NCI-H187 (cell line): ENCODE results near the gene CDH6.

Source experiments
- DNase-seq, 2 experiments: peaks; one replicate each; lab custom pipeline; 2025; lab: John Stamatoyannopoulos, UW

Gene CDH6

DNA sequence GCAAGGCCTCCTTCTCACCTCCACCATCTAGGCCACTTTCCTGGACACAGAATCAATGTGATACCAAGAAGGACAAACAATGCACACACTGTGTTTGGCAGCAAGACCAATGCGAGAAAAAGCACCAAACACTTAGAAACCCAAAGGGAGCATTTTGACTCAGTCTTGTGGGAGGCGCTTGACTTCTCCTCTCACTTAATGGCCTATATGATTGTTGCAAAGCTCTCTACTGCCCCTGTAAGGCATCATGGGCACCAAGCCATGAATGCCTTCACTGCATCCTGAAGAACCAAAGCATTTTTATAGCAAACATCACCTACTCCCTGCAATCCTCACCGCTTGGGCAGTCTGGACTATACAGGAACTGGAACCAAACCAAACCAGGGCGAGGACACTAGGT is 57.5 kb downstream of the CDH6 start:
- no peak for DNase-seq

DNA sequence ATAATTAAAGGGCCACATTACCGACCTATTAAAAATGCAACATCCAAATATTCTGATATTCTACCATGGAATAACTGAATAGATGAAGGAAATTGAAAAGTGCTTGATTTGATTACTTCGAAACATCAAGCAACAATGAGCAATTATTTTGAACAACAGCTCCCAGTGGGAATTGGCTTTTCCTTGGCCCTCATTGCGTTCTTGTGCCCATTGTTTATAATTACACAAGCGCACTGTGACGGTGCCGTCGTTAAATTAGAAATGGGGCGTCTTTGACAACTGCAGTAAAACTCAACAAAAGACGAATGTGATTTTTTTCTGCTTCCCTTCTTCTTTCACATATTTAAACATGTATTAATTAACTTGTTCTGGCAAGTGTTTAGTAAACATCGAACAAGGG is 61.6 kb downstream of the CDH6 start:
- no peak for DNase-seq

DNA sequence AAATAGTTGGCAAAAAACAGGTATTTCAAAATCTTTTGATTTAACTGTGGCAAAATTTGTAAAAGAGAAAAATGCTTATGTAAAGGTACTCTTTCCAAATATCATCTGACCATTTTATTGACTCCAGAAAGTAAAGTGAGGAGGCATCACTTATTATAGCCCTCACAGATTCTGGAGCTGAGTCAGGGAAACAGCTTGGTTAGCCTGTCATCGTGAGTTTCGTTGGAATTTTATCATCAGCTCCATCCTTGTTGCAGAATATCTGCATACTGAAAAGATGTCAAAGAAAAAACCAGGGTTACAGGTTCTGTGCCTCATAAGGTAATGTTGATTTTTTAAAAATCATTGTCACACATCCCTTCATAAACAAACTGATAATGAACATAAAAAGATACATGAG is 74.8 kb downstream of the CDH6 start:
- no peak for DNase-seq

- DNase-seq: no peak
Observed at GRCh38 chr5:31268686-31269085, 75.2 kb downstream of the CDH6 start.

- no peak for DNase-seq
Observed at GRCh38 chr5:31269259-31269658, 75.8 kb downstream of the CDH6 start.

- no peak for DNase-seq
Observed at GRCh38 chr5:31270396-31270795, 76.9 kb downstream of the CDH6 start.

DNA sequence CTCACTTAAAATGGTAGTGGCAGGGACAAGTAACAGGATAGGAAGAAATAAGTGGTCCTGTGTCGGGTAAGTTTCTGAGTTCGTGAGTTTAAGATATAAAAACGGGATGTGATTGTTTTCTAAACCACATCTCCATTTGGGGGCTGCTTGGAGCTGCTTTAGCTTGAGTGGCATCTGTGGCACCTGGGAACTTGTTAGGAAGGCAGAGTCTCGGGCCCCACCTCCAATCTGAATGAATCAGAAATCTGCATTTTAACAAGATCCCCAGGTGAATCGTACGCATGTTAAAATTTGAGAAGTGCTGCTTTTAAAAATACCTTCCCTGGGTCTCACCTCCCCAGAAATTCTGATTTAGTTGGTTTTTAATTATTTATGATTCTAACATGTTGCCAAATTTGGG is 78.1 kb downstream of the CDH6 start:
- no peak for DNase-seq

DNA sequence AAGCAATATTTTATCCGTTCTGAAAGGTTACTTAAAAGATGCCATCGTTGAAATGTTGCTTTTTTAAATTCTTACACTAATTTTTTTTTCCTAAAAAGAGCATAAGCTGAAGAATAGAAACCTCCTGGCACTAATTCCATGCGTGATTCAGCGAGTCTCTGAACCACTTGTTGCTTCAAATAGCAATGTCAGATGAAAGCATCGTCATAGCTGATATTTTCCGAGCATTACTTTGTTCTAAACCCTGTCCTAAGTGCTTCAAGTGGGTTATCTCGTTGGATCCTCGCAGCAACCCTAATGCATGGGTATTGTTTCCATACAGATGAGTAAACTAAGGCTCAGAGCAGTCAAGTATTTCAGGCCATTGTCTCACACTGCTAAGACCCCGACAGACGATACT is 79.7 kb downstream of the CDH6 start:
- no peak for DNase-seq

DNA sequence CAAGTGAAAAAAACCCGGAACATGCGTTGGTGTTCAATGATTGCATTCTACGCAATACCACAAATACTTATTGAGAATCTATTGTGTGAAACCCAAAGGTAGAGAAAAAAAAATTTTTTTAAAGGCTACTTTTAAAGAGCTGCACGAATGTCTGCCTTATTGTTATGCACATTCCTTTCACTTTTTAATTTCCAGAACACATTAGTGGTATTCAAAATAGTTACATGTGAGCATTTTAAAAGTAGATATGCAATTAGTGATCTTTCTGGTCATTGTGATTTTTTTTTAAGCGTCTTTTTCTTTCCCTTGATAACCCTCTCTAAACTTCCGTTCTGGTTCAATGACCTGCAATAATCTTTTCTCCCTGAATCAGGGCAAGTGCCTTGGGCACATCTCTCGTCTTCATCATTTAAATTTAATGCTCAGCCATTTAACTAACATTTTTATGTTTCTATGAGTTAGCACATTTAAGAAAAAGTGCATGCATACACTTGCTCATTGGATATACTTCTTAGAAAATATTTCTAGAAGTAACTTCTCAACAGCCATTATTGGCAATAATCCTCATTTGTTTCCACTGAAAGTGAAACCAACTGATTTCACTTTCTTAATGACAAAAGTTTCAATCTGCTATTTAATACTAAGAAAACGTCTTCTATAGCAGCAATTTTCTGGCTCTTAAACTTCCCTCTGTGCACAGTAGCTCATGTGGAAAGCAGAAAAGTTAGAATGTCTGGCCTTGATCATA is 80.3 kb downstream of the CDH6 start:
- no peak for DNase-seq

- no peak for DNase-seq
Observed at GRCh38 chr5:31280210-31280609, 86.7 kb downstream of the CDH6 start.

GRCh38 chr5:31283326-31283725 is 89.8 kb downstream of the CDH6 start:
- DNase-seq: no peak

- DNase-seq: no peak
Observed at GRCh38 chr5:31285025-31285424, 91.5 kb downstream of the CDH6 start.

GRCh38 chr5:31287985-31288384 is 94.5 kb downstream of the CDH6 start:
- DNase-seq: no peak

- DNase-seq: no peak
Observed at GRCh38 chr5:31289429-31289828, 95.9 kb downstream of the CDH6 start.

- DNase-seq: no peak
Observed at GRCh38 chr5:31291323-31291854, 97.9 kb downstream of the CDH6 start.

- DNase-seq: no peak
Observed at GRCh38 chr5:31300501-31300900, 107.0 kb downstream of the CDH6 start.

DNA sequence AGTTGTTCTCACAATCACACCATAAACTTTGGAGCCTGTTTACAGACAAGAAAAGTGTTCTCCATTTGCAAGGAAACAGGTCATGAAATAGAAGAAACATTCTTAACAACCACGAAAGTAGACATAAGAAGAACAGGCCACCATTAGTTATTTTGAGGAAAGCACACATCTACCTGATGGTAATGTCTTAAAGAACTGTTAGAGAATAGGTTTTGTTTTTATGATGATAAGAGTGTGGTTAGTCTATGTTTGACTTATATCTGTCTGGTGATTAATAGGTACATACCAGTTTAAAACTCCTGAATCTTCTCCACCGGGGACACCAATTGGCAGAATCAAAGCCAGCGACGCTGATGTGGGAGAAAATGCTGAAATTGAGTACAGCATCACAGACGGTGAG is 108.3 kb downstream of the CDH6 start:
- DNase-seq: no peak

DNA sequence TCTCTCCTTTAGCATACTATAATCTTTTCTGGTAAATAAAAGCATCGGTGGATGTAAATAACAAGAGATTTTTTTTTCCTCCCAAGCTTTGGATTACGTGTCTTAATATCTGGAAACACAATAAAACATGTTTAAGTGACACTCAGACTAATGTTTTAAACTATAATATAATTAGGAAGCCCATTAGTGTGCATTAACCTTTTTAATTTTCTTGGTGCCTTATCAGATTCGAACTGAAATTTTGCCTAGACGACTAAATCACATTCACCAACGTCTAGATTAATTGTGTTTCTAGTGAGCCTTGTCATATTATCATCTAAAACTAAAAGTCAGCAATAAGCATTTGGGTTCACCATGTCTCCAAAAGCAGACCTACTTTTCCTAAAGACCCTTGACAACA is 110.2 kb downstream of the CDH6 start:
- no peak for DNase-seq

- no peak for DNase-seq
Observed at GRCh38 chr5:31317665-31318064, 124.2 kb downstream of the CDH6 start.

GRCh38 chr5:31319335-31319734 is 125.8 kb downstream of the CDH6 start:
- no peak for DNase-seq

DNA sequence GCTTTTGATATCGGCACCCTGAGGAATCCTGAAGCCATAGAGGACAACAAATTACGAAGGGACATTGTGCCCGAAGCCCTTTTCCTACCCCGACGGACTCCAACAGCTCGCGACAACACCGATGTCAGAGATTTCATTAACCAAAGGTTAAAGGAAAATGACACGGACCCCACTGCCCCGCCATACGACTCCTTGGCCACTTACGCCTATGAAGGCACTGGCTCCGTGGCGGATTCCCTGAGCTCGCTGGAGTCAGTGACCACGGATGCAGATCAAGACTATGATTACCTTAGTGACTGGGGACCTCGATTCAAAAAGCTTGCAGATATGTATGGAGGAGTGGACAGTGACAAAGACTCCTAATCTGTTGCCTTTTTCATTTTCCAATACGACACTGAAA is 129.5 kb downstream of the CDH6 start:
- DNase-seq: no peak

DNA sequence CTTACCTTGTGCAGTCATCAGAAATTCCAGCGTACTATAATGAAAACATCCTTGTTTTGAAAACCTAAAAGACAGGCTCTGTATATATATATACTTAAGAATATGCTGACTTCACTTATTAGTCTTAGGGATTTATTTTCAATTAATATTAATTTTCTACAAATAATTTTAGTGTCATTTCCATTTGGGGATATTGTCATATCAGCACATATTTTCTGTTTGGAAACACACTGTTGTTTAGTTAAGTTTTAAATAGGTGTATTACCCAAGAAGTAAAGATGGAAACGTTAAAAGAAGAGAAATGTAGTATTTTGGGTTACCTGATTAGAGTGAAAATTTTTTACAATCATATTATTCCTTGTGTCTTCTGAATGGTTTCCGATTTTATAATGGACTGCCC is 131.4 kb downstream of the CDH6 start:
- DNase-seq: no peak

GRCh38 chr5:31328040-31328733 is 134.7 kb downstream of the CDH6 start:
- DNase-seq: no peak

GRCh38 chr5:31329715-31330114 is 136.2 kb downstream of the CDH6 start:
- no peak for DNase-seq
